ENCODE results near the gene MNAT1.

- TF ChIP-seq ZNF335 (tag by site-specific recombination; conservative IDR thresholded peaks at IDR 0.05) (no peak), CTCF (tag by site-specific recombination; IDR thresholded peaks at IDR 0.05) (no peak), REST (tag by site-specific recombination; IDR thresholded peaks at IDR 0.05) (no peak), ZNF274 (IDR thresholded peaks at IDR 0.05; ENCODE audit: low read length) (no peak), ZNF274 (tag by site-specific recombination; IDR thresholded peaks at IDR 0.05; ENCODE audit: borderline replicate concordance) (no peak), HOXD13 (CRISPR knock-in tag; IDR thresholded peaks at IDR 0.05; ENCODE audit: borderline replicate concordance) (no peak)
These were observed 237.7 kb downstream of the MNAT1 start for GRCh38 chr14:60972295-60972694.

Measured in HEK293 (cell line).